COR-L47 (cell line): ENCODE results near the gene CDC14B.
"Not testable (repeated sequence)": the region's sequence is repeated elsewhere in the genome, so short reads cannot be mapped to it uniquely, and the experiment has no call there.

Source experiments
- DNase-seq: peaks from one replicate; lab custom pipeline; 2025; lab: John Stamatoyannopoulos, UW

The CDC14B gene

DNA sequence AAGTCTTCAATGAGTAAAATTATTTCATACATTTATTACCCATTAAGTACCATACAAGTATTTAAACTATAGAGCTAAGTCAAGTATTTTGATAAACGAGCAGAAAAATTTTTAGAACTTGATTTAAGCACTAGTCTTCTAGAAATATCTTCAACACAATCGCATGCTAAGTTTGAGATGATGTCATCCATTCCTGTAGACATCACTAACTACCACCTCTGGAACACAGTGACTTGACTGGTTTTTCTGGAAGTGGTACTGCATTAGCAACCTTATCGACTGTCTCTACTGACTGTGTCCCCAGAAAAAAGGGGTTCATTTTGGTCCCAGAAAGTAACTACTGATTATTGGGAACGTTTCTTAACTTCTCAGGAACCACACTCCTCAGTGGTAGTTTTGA lies 69.0 kb downstream of the CDC14B start:
- no peak for DNase-seq

- not testable (repeated sequence) for DNase-seq
These were observed 76.5 kb downstream of the CDC14B start for GRCh38 chr9:96543131-96543530.

- no peak for DNase-seq
These were observed 79.5 kb downstream of the CDC14B start for GRCh38 chr9:96540106-96540505.

DNA sequence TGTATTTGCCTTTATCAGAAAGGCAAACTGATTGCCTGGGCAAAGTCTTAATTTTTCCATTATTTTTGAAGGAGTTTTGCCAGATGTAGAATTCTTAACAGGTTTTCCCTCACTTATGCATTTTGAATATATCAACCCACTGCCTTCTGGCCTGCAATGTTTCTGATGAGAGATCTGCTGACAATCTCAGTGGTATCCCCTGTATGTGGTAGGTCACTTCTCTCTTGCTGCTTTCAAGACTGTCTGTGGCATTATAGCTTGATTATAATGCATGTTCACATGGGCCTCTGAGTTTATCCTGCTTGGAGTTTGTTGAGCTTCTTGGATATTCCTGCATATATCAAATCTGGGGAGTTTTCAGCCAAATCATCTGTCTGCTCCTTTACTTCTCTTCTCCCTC lies 87.5 kb downstream of the CDC14B start:
- no peak for DNase-seq

- no peak for DNase-seq
These were observed 94.9 kb downstream of the CDC14B start for GRCh38 chr9:96524764-96525163.

- DNase-seq = peak; percentile 1
These were observed 95.6 kb downstream of the CDC14B start for GRCh38 chr9:96524045-96524444.

- no peak for DNase-seq
These were observed 96.3 kb downstream of the CDC14B start for GRCh38 chr9:96523374-96523773.

DNA sequence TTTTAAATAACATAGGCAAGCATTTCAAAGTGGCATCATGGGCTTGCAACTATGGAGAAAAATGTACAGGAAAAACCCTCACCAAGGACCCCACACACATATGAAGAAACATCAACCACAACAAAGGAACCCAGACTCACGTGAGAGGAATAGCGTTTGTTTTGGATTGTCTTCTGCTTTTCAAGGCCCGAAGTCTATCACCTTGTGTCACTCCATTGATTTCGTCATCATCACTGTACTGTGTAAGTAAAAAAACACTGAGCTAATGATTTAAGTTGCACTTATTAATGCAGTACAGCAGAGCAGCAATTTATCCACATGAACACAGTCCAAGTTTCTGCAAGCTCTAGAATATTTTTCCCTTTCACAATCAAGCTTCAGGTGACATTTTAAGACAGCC lies 97.3 kb downstream of the CDC14B start:
- no peak for DNase-seq

DNA sequence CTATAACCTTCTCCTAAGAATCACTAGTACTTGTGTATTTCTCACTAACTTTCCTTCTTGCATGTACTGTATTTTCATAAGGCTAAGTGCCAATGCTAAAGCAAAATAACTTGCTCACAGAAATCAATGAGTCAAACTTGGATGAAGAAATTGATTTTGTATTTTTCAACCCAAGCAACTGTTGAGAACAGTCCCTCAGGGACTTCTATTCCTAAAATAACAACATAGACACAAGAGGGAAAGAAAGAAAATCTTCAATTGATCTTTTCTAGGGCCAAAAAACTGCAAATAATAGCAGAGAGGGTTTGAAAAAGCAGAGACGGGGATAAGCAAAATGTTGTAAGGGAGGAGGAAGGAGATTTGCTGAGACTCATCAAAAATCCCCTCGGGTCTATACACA lies 99.9 kb downstream of the CDC14B start:
- DNase-seq = no peak

GRCh38 chr9:96519095-96519494 lies 100.5 kb downstream of the CDC14B start:
- DNase-seq = no peak

GRCh38 chr9:96515621-96516470 lies 103.8 kb downstream of the CDC14B start:
- DNase-seq = no peak

DNA sequence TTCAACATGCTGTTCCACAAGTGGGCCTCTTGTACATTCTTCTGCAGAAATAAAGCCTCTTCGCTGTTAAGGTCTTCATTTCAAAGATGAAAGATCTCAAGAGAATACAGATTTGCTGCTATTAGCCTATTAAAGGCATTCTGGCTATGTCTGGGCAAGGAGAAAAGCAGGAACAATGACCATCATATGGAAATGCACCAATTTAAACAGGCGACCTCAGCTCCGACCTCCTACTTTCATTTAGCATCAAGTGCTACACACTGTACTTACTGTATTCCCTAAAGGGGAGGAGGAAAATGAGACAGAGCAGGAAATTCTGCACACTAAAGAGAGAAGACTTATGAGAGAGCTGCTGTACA lies 104.9 kb downstream of the CDC14B start:
- no peak for DNase-seq

- no peak for DNase-seq
These were observed 105.4 kb downstream of the CDC14B start for GRCh38 chr9:96514108-96514799.

DNA sequence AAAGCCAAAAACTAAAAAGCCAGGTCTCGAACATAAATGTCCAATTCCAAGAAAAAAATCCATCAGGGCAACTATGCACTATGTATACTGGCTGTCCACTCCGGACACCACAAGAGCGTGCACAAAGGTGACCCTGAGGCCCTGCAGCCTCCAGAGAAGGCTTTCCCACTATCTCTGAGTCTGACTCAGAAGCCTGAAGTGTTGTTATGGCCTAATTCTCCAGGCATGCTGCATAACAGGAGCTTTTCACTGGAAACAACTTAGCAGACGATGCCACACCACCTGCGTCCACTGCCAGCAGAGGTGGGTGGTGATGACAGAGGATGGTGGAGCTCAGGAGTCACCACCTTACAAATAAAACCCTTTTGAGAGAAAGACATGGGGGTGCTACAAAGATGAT lies 106.0 kb downstream of the CDC14B start:
- DNase-seq = no peak

- DNase-seq = no peak
These were observed 107.4 kb downstream of the CDC14B start for GRCh38 chr9:96512240-96512639.

- DNase-seq = no peak
These were observed 109.4 kb downstream of the CDC14B start for GRCh38 chr9:96510258-96510657.

DNA sequence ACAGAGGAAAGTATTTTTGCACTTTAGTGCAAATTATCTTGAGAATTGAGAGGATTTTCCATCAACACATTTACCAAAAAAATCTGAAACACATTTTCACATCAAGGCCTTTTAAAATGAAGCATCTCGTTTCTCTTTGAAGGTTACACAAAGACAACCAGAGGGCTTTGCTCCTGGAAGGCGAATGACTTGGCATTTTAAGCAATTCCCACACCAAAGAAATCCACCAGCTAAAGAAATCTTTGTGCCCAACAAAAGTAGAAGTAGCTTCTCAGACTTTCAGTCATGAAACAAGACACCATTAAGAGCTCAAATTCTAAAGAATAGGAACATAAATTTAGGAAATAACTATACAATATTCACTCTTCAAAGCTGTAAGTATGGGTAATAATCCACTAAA lies 109.8 kb downstream of the CDC14B start:
- no peak for DNase-seq

GRCh38 chr9:96509026-96509425 lies 110.6 kb downstream of the CDC14B start:
- DNase-seq = no peak

GRCh38 chr9:96508227-96508940 lies 111.3 kb downstream of the CDC14B start:
- DNase-seq = no peak

DNA sequence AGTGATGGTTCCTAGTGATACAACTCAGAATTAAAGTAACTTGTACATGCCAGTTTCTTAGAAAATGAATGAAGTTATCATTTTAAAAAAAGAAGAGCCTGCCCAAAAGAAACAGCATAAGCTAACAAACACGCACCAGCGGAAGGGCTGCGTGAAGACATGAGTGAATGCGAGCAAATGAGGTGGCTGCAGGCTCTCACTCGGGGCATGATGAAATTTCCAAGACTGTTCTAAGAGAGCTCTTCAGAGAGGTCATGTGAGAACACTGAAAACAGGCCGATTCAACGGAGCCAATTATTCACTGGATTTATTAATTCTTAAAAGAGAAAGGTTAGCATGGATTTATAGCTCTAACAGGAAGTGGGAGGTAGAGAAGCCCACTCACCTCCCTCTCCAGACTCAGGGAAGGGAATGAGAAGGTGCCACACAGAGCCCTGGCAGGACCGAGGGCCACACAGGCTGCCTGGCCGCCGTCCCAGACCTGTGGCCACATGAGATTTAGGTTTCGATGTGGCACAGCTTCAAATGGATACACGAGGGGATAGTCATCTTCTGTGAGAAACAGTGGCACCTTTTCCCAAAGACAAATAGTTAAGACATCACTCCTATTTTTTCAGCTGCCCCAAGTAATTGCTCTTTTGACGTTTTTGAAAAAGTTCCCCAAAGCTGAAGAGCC lies 114.2 kb downstream of the CDC14B start:
- no peak for DNase-seq

- no peak for DNase-seq
These were observed 115.7 kb downstream of the CDC14B start for GRCh38 chr9:96503918-96504317.

- DNase-seq = not testable (repeated sequence)
These were observed 116.3 kb downstream of the CDC14B start for GRCh38 chr9:96503374-96503748.
